Esophagus muscularis mucosa (tissue), 3 donors: ENCODE data around the gene ABCC6.

ENCODE experiments used
- CTCF ChIP-seq, 3 experiments: fragments of 200-600 bp in 2 of 3; fragments of 450-650 bp in 1 of 3; sonication (generic) in 2 of 3; IDR thresholded peaks; one replicate each; pipeline ENCODE4 v1.5.1; 2017 to 2019; ENCODE audit warnings: antibody characterized with exemption in 3 of 3, mild to moderate bottlenecking in 2 of 3, moderate library complexity in 1 of 3
- POLR2A ChIP-seq: fragments of 450-650 bp; IDR thresholded peaks from one replicate; pipeline ENCODE4 v1.6.1; 2017; ENCODE audit warnings: antibody characterized with exemption, moderate library complexity, mild to moderate bottlenecking, low read depth

- TF ChIP-seq CTCF (IDR thresholded peaks at IDR 0.05) (no peak), POLR2A (no peak)
These were observed 73.6 kb downstream of the ABCC6 start for GRCh38 chr16:16149710-16150116.
